CD4-positive, alpha-beta memory T cell (primary cell): ENCODE measurements around the gene SEPHS1. TPM values are rescaled to one million over a fixed set of nuclear protein-coding genes. Genes with fewer than 3 reads are reported as not detected.
A peak's percentile ranks its signal among the peaks of the same experiment; 100 is the strongest.

Source experiments
- CTCF ChIA-PET: fragments of 350-600 bp; sonication (Branson Sonifier 250); formaldehyde crosslinking; loops from one replicate; lab custom pipeline; 2021; ENCODE audit warnings: inconsistent platforms; ENCODE audit not compliant: partially characterized antibody; lab: Charles Lee
- POLR2A ChIA-PET: fragments of 350-600 bp; sonication (Branson Sonifier 250); formaldehyde crosslinking; loops from one replicate; lab custom pipeline; 2021; ENCODE audit not compliant: partially characterized antibody; lab: Charles Lee
- DNase-seq, 5 donors: peaks; one replicate each; pipeline versions ENCODE4 v3.0.0 to v3.0.0-alpha.2; 2020 to 2022; ENCODE audit warnings: mixed read lengths in 1 of 5
- H3K27ac ChIP-seq: one replicate; pipeline ENCODE4 v1.7.0; 2013; ENCODE audit warnings: low read depth, low read length
- H3K27me3 ChIP-seq: 2 replicates; pipeline ENCODE4 v1.7.0; 2013; ENCODE audit warnings: mild to moderate bottlenecking, low read length, moderate library complexity; ENCODE audit not compliant: insufficient read depth
- H3K36me3 ChIP-seq: 2 replicates; pipeline ENCODE4 v1.7.0; 2013; ENCODE audit warnings: mild to moderate bottlenecking, low read length, moderate library complexity; ENCODE audit not compliant: insufficient read depth
- H3K4me1 ChIP-seq: 2 replicates; pipeline ENCODE4 v1.7.0; 2013; ENCODE audit warnings: mild to moderate bottlenecking, low read length, moderate library complexity; ENCODE audit not compliant: insufficient read depth
- H3K4me3 ChIP-seq, 2 donors: one replicate each; pipeline ENCODE4 v1.7.0; 2013; ENCODE audit warnings: low read length in 2 of 2, mild to moderate bottlenecking in 1 of 2
- H3K9me3 ChIP-seq, 2 donors: one replicate each; pipeline ENCODE4 v1.7.0; 2013; ENCODE audit warnings: low read length in 2 of 2, control low read depth in 1 of 2; ENCODE audit not compliant: control insufficient read depth in 1 of 2
- H3K27ac Mint-ChIP-seq, 7 donors: one replicate each; pipeline ENCODE4 v1.8.0; 2020 to 2021; ENCODE audit warnings: mixed read lengths in 7 of 7, mild to moderate bottlenecking in 6 of 7, inconsistent platforms in 3 of 7, moderate library complexity in 3 of 7
- H3K27me3 Mint-ChIP-seq, 2 donors: one replicate each; pipeline ENCODE4 v1.8.0; 2020 to 2021; ENCODE audit warnings: mixed read lengths in 2 of 2
- H3K36me3 Mint-ChIP-seq, 2 donors: one replicate each; pipeline ENCODE4 v1.8.0; 2020 to 2021; ENCODE audit warnings: mixed read lengths in 2 of 2, inconsistent platforms in 1 of 2, mild to moderate bottlenecking in 1 of 2
- H3K4me1 Mint-ChIP-seq, 4 donors: one replicate each; pipeline ENCODE4 v1.8.0; 2020 to 2021; ENCODE audit warnings: mixed read lengths in 4 of 4, mild to moderate bottlenecking in 1 of 4
- H3K4me3 Mint-ChIP-seq, 8 donors: one replicate each; pipeline ENCODE4 v1.8.0; 2020 to 2021; ENCODE audit warnings: mixed read lengths in 8 of 8, mild to moderate bottlenecking in 7 of 8, moderate library complexity in 6 of 8, inconsistent platforms in 3 of 8
- H3K9me3 Mint-ChIP-seq, 8 donors: one replicate each; pipeline ENCODE4 v1.8.0; 2020 to 2021; ENCODE audit warnings: mixed read lengths in 8 of 8, mild to moderate bottlenecking in 5 of 8, inconsistent platforms in 3 of 8, moderate library complexity in 1 of 8
- intact Hi-C: fragments of 100-400 bp; cut with micrococcal nuclease; formaldehyde crosslinking; loops from one replicate; pipeline ENCODE4 v1.15.1; 2023
- polyA plus RNA-seq, 2 donors: library from polyadenylated mRNA; unstranded; fragments of 300-500 nt; fragmentation: Illumina TruSeq; gene quantifications; one replicate each; pipeline ENCODE4 v1.2.3, GENCODE V29; 2021
- total RNA-seq, 2 experiments: library from RNA; stranded (reverse); gene quantifications; one replicate each; pipeline ENCODE4 v1.2.3, GENCODE V29; 2021

SEPHS1 gene
- total and polyA plus RNA-seq, 4 experiments from 2014 or later = 11.3 to 30.6 (median 25.2) TPM

- H3K9me3 ChIP-seq = no peaks in the 10 kb centered on the region
- no peak overlapping the region for H3K27ac ChIP-seq
- DNase-seq = no peak
- Mint-ChIP-seq H3K4me3 (no peak overlapping the region), H3K27ac (no peak overlapping the region), H3K9me3 (no peaks in the 10 kb centered on the region), H3K36me3 (no peaks in the 10 kb centered on the region), H3K27me3 (peaks cover 19 to 29% of the 10 kb centered on the region in 2 donors), H3K4me1 (peaks cover 0 to under 1% (median 0%) of the 10 kb centered on the region in 4 donors)
- ChIA-PET POLR2A (interaction anchor here (0.5 kb wide), 1 partner anchor 63 kb away, joined by 3 read pairs; no protein-coding TSS in a partner anchor), CTCF (interaction anchor here (0.6 to 1.5 kb wide), 3 partner anchors 74 to 401 kb away, joined by 3 to 4 read pairs (median 4); no protein-coding TSS in a partner anchor)
- intact Hi-C loops = no loop called here
- H3K4me3 ChIP-seq = no peak overlapping the region
- H3K36me3 ChIP-seq = no peaks in the 10 kb centered on the region
- H3K4me1 ChIP-seq = no peaks in the 10 kb centered on the region
- H3K27me3 ChIP-seq = no peaks in the 10 kb centered on the region
Observed at GRCh38 chr10:13376746-13377145, 28.7 kb upstream of the SEPHS1 start.

DNA sequence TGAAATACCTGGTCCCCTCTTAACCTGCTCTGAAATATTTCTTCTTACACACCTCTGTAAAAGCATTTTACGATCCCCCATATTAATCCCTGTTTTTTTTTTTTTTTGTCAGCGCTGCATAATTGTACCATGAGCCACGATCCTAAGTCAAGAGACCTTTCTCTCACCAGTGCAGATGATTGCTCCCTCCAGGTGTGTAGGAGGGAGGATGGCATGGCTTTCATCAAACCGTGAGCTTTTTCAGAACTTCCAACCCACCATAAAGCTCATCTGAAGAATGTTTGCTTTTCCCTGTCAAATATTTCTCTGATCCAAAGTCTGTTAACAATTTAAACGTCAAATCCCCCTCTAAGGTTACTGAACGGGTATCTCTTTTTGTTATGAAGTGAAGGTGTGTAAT is 28.2 kb upstream of the SEPHS1 start:
- Histone ChIP-seq H3K4me3 (no peak overlapping the region), H3K27me3 (no peaks in the 10 kb centered on the region), H3K36me3 (no peaks in the 10 kb centered on the region), H3K27ac (no peak overlapping the region), H3K4me1 (no peaks in the 10 kb centered on the region), H3K9me3 (no peaks in the 10 kb centered on the region)
- no peaks in the 10 kb centered on the region for H3K36me3 Mint-ChIP-seq
- POLR2A ChIA-PET = interaction anchor here (0.5 kb wide), 1 partner anchor 62 kb away, joined by 3 read pairs; no protein-coding TSS in a partner anchor
- peaks cover 16 to 26% of the 10 kb centered on the region in 2 donors for H3K27me3 Mint-ChIP-seq
- no peaks in the 10 kb centered on the region for H3K9me3 Mint-ChIP-seq
- H3K4me3 Mint-ChIP-seq = no peak overlapping the region
- DNase-seq = no peak
- intact Hi-C loops = no loop called here
- H3K27ac Mint-ChIP-seq = peak overlapping the region in 1 of 7 donors; percentile 2
- peaks cover 0 to 1% (median 0%) of the 10 kb centered on the region in 4 donors for H3K4me1 Mint-ChIP-seq
- CTCF ChIA-PET = interaction anchor here (0.6 to 5.4 kb wide), 4 partner anchors 65 to 401 kb away, joined by 3 to 61 read pairs (median 4); no protein-coding TSS in a partner anchor

GRCh38 chr10:13375791-13376190 is 27.7 kb upstream of the SEPHS1 start:
- H3K4me1 ChIP-seq = no peaks in the 10 kb centered on the region
- H3K4me3 ChIP-seq = no peak overlapping the region
- Mint-ChIP-seq H3K4me1 (peaks cover 0 to 1% (median 0%) of the 10 kb centered on the region in 4 donors), H3K27me3 (peaks cover 14 to 22% of the 10 kb centered on the region in 2 donors), H3K4me3 (no peak overlapping the region), H3K27ac (no peak overlapping the region), H3K9me3 (no peaks in the 10 kb centered on the region), H3K36me3 (no peaks in the 10 kb centered on the region)
- ChIA-PET CTCF (interaction anchor here (1.5 to 5.4 kb wide), 2 partner anchors 66 to 73 kb away, joined by 4 to 61 read pairs; no protein-coding TSS in a partner anchor), POLR2A (no interaction called here)
- intact Hi-C loops = no loop called here
- no peak overlapping the region for H3K27ac ChIP-seq
- no peaks in the 10 kb centered on the region for H3K9me3 ChIP-seq
- no peaks in the 10 kb centered on the region for H3K27me3 ChIP-seq
- H3K36me3 ChIP-seq = no peaks in the 10 kb centered on the region
- DNase-seq = no peak

GRCh38 chr10:13373644-13374043 is 25.6 kb upstream of the SEPHS1 start:
- Histone ChIP-seq H3K27ac (no peak overlapping the region), H3K27me3 (no peaks in the 10 kb centered on the region), H3K36me3 (no peaks in the 10 kb centered on the region), H3K4me1 (no peaks in the 10 kb centered on the region), H3K4me3 (no peak overlapping the region), H3K9me3 (no peaks in the 10 kb centered on the region)
- peaks cover 0 to 1% (median 0%) of the 10 kb centered on the region in 4 donors for H3K4me1 Mint-ChIP-seq
- H3K27me3 Mint-ChIP-seq = peaks cover 0 to 7% of the 10 kb centered on the region in 2 donors
- intact Hi-C loops = loop anchor here (5.0 kb wide), 1 partner anchor 159 kb away; no protein-coding TSS in a partner anchor
- DNase-seq = no peak
- ChIA-PET POLR2A (no interaction called here), CTCF (interaction anchor here (2.1 to 5.4 kb wide), 2 partner anchors 22 to 68 kb away, joined by 7 to 61 read pairs; no protein-coding TSS in a partner anchor)
- peak overlapping the region in 1 of 7 donors; percentile 36 for H3K27ac Mint-ChIP-seq
- no peak overlapping the region for H3K4me3 Mint-ChIP-seq
- no peaks in the 10 kb centered on the region for H3K36me3 Mint-ChIP-seq
- H3K9me3 Mint-ChIP-seq = no peaks in the 10 kb centered on the region

- H3K4me1 ChIP-seq = no peaks in the 10 kb centered on the region
- H3K4me3 ChIP-seq = no peak overlapping the region
- DNase-seq = no peak
- Mint-ChIP-seq H3K9me3 (no peaks in the 10 kb centered on the region), H3K27me3 (peaks cover 0 to 2% of the 10 kb centered on the region in 2 donors), H3K36me3 (no peaks in the 10 kb centered on the region), H3K4me3 (no peak overlapping the region), H3K4me1 (peaks cover 0 to 1% (median 0%) of the 10 kb centered on the region in 4 donors), H3K27ac (no peak overlapping the region)
- no peak overlapping the region for H3K27ac ChIP-seq
- no peaks in the 10 kb centered on the region for H3K9me3 ChIP-seq
- H3K27me3 ChIP-seq = no peaks in the 10 kb centered on the region
- no peaks in the 10 kb centered on the region for H3K36me3 ChIP-seq
- ChIA-PET POLR2A (interaction anchor here (1.1 to 1.2 kb wide), 2 partner anchors 24 to 211 kb away, joined by 3 to 8 read pairs; partner anchors contain the start of gene MCM10), CTCF (interaction anchor here (0.6 to 5.4 kb wide), 10 partner anchors 9 to 403 kb away, joined by 3 to 61 read pairs (median 6); no protein-coding TSS in a partner anchor)
- intact Hi-C loops = loop anchor here (1.0 to 5.0 kb wide), 5 partner anchors 23 to 406 kb away; partner anchors contain the start of gene PRPF18
Observed at GRCh38 chr10:13372524-13372923, 24.4 kb upstream of the SEPHS1 start.

DNA sequence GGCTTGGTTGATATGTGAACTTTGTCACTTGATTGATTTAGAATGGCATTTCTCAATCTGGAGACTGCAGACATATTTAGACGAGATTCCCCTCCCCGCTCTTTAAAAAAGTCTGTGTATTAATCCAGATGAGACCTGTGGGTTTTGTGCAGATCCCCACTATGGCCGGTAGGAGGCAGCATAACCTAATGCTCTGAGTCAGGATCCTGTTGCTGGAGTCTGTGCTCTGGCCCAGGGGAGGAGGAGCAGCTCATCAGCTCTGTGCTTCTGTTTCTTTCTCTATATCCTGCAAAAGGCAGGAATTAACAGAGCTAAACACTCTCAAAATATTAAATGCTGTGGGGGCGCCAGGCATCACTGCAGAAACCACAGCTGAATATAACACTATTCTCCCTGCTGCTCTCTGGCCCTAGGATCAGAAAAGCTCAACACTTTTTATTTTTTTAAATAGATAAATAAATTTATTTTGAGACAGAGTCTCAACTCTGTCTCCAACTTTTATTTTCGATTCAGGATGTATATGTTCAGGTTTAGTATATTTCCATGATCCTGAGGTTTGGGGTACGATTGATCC is 23.9 kb upstream of the SEPHS1 start:
- no peak overlapping the region for H3K4me3 Mint-ChIP-seq
- peak overlapping the region in 1 of 7 donors; percentile 18 for H3K27ac Mint-ChIP-seq
- peak; percentile 70 to 77 (median 72) for DNase-seq
- intact Hi-C loops = loop anchor here (1.0 to 5.0 kb wide), 5 partner anchors 23 to 406 kb away; partner anchors contain the start of gene PRPF18
- CTCF ChIA-PET = interaction anchor here (0.6 to 5.4 kb wide), 10 partner anchors 9 to 404 kb away, joined by 3 to 61 read pairs (median 6); no protein-coding TSS in a partner anchor
- peaks cover 0 to 1% (median 0%) of the 10 kb centered on the region in 4 donors for H3K4me1 Mint-ChIP-seq
- Histone ChIP-seq H3K4me3 (no peak overlapping the region), H3K27me3 (no peaks in the 10 kb centered on the region), H3K27ac (no peak overlapping the region), H3K36me3 (no peaks in the 10 kb centered on the region), H3K9me3 (no peaks in the 10 kb centered on the region), H3K4me1 (no peaks in the 10 kb centered on the region)
- peaks cover 0 to 2% of the 10 kb centered on the region in 2 donors for H3K27me3 Mint-ChIP-seq
- no peaks in the 10 kb centered on the region for H3K36me3 Mint-ChIP-seq
- H3K9me3 Mint-ChIP-seq = no peaks in the 10 kb centered on the region
- POLR2A ChIA-PET = interaction anchor here (1.1 to 1.2 kb wide), 2 partner anchors 23 to 210 kb away, joined by 3 to 8 read pairs; partner anchors contain the start of gene MCM10

DNA sequence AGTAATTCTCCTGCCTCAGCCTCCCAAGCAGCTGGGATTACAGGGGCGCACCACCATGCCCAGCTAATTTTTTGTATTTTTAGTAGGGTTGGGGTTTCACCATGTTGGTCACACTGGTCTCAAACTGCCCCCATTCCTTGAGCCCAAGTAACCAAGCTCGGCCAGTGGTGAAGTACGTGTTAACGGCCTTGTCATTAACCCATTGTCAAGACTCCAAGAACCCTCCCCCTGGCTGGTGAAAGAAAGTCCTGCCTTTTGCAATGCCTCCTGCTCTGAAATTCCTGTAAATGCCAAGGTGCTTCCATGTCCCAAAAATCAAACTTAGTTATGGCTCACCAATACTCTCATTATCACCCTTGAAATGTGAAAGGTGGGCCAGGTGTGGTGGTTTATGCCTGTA is 18.8 kb upstream of the SEPHS1 start:
- no peak for DNase-seq

More for the DNA sequence above, 18.8 kb upstream of the SEPHS1 start:
- Mint-ChIP-seq H3K9me3 (no peaks in the 10 kb centered on the region), H3K4me1 (peaks cover 0 to 1% (median 0%) of the 10 kb centered on the region in 4 donors), H3K4me3 (no peak overlapping the region), H3K27ac (no peak overlapping the region), H3K36me3 (no peaks in the 10 kb centered on the region), H3K27me3 (peaks cover 0 to 5% of the 10 kb centered on the region in 2 donors)
- no peak overlapping the region for H3K4me3 ChIP-seq
- no peaks in the 10 kb centered on the region for H3K36me3 ChIP-seq
- H3K27me3 ChIP-seq = no peaks in the 10 kb centered on the region
- H3K4me1 ChIP-seq = no peaks in the 10 kb centered on the region
- ChIA-PET POLR2A (no interaction called here), CTCF (no interaction called here)
- no peak overlapping the region for H3K27ac ChIP-seq
- H3K9me3 ChIP-seq = no peaks in the 10 kb centered on the region
- intact Hi-C loops = no loop called here
